Breast epithelium (tissue), 3 donors: ENCODE measurements around the gene SCAI.
"Not testable (repeated sequence)": the region's sequence is repeated elsewhere in the genome, so short reads cannot be mapped to it uniquely, and the experiment has no call there.

Source experiments
- POLR2A ChIP-seq: fragments of 450-650 bp; IDR thresholded peaks from one replicate; pipeline ENCODE4 v1.6.1; 2016; ENCODE audit warnings: antibody characterized with exemption, mild to moderate bottlenecking, moderate library complexity
- POLR2AphosphoS5 ChIP-seq, 3 donors: sonication (generic); formaldehyde crosslinking; IDR thresholded peaks; one replicate each; pipeline ENCODE4 v1.6.1; 2017; ENCODE audit warnings: antibody characterized with exemption in 3 of 3
- TF ChIP-seq, protein P1 (sequence below), 3 donors: fragments of 450-650 bp; IDR thresholded peaks; one replicate each; pipeline ENCODE4 v1.5.1; 2016 to 2017; ENCODE audit warnings: antibody characterized with exemption in 3 of 3, mild to moderate bottlenecking in 3 of 3, moderate library complexity in 3 of 3

DNA sequence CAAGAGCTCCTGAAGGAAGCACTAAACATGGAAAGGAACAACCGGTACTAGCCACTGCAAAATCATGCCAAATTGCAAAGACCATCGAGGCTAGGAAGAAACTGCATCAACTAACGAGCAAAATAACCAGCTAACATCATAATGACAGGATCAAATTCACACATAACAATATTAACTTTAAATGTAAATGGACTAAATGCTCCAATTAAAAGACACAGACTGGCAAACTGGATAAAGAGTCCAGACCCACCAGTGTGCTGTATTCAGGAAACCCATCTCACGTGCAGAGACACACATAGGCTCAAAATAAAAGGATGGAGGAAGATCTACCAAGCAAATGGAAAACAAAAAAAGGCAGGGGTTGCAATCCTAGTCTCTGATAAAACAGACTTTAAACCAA is 131.3 kb downstream of the SCAI start:
- not testable (repeated sequence) for TF ChIP-seq POLR2AphosphoS5 (IDR thresholded peaks at IDR 0.05); POLR2A
- TF ChIP-seq, protein P1, sequence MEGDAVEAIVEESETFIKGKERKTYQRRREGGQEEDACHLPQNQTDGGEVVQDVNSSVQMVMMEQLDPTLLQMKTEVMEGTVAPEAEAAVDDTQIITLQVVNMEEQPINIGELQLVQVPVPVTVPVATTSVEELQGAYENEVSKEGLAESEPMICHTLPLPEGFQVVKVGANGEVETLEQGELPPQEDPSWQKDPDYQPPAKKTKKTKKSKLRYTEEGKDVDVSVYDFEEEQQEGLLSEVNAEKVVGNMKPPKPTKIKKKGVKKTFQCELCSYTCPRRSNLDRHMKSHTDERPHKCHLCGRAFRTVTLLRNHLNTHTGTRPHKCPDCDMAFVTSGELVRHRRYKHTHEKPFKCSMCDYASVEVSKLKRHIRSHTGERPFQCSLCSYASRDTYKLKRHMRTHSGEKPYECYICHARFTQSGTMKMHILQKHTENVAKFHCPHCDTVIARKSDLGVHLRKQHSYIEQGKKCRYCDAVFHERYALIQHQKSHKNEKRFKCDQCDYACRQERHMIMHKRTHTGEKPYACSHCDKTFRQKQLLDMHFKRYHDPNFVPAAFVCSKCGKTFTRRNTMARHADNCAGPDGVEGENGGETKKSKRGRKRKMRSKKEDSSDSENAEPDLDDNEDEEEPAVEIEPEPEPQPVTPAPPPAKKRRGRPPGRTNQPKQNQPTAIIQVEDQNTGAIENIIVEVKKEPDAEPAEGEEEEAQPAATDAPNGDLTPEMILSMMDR (IDR thresholded peaks at IDR 0.05) = not testable (repeated sequence)
